H9 (cell line): ENCODE measurements around the gene TDRD3. TPM values are rescaled to one million over a fixed set of nuclear protein-coding genes. Genes with fewer than 3 reads are reported as not detected.
A peak's percentile ranks its signal among the peaks of the same experiment; 100 is the strongest.

Experiments
- DNase-seq: peaks from one replicate; pipeline ENCODE4 v3.0.0-alpha.2; 2017
- H2AFZ ChIP-seq: one replicate; pipeline ENCODE4 v1.6.1; 2013; ENCODE audit warnings: mild to moderate bottlenecking, low read length, control low read depth, moderate library complexity
- H2AK5ac ChIP-seq: 2 replicates; pipeline ENCODE4 v1.6.1; 2013; ENCODE audit warnings: low read length, control low read depth, mixed read lengths; ENCODE audit not compliant: insufficient read length
- H2BK120ac ChIP-seq: one replicate; pipeline ENCODE4 v1.6.1; 2013; ENCODE audit warnings: low read depth, mild to moderate bottlenecking, low read length, control low read depth, inconsistent platforms; ENCODE audit not compliant: poor library complexity, severe bottlenecking
- H2BK12ac ChIP-seq: 2 replicates; pipeline ENCODE4 v1.6.1; 2013; ENCODE audit warnings: low read length, control low read depth, mixed read lengths, low read depth; ENCODE audit not compliant: insufficient read length
- H2BK15ac ChIP-seq: 2 replicates; pipeline ENCODE4 v1.6.1; 2013; ENCODE audit warnings: low read depth, low read length, control low read depth
- H2BK20ac ChIP-seq: one replicate; pipeline ENCODE4 v1.6.1; 2013; ENCODE audit warnings: low read depth, mild to moderate bottlenecking, low read length, control low read depth, inconsistent platforms; ENCODE audit not compliant: poor library complexity, severe bottlenecking
- H2BK5ac ChIP-seq: 2 replicates; pipeline ENCODE4 v1.6.1; 2013; ENCODE audit warnings: low read length, control low read depth, mixed read lengths; ENCODE audit not compliant: insufficient read length
- H3K14ac ChIP-seq: 2 replicates; pipeline ENCODE4 v1.6.1; 2013; ENCODE audit warnings: low read length, control low read depth; ENCODE audit not compliant: insufficient read depth
- H3K18ac ChIP-seq: 2 replicates; pipeline ENCODE4 v1.6.1; 2013; ENCODE audit warnings: low read depth, mild to moderate bottlenecking, mixed read lengths, low read length, control low read depth; ENCODE audit not compliant: insufficient read length
- H3K23ac ChIP-seq: 2 replicates; pipeline ENCODE4 v1.6.1; 2013; ENCODE audit warnings: low read length, control low read depth, mixed read lengths, low read depth; ENCODE audit not compliant: insufficient read length
- H3K23me2 ChIP-seq: 2 replicates; pipeline ENCODE4 v1.6.1; 2013; ENCODE audit warnings: low read depth, mild to moderate bottlenecking, mixed read lengths, low read length, control low read depth; ENCODE audit not compliant: insufficient read length, poor library complexity, severe bottlenecking
- H3K27ac ChIP-seq: 2 replicates; pipeline ENCODE4 v1.5.1; 2013; ENCODE audit warnings: low read length, control low read depth, mixed read lengths, low read depth; ENCODE audit not compliant: insufficient read length
- H3K27me3 ChIP-seq: 2 replicates; pipeline ENCODE4 v1.6.1; 2013; ENCODE audit warnings: low read length, control low read depth, inconsistent platforms; ENCODE audit not compliant: insufficient read depth
- H3K4ac ChIP-seq: 2 replicates; pipeline ENCODE4 v1.6.1; 2013; ENCODE audit warnings: low read depth, mild to moderate bottlenecking, control low read depth, inconsistent platforms, low read length, moderate library complexity
- H3K4me1 ChIP-seq: 2 replicates; pipeline ENCODE4 v1.6.1; 2013; ENCODE audit warnings: low read length, control low read depth, inconsistent platforms; ENCODE audit not compliant: insufficient read depth
- H3K4me2 ChIP-seq: 2 replicates; pipeline ENCODE4 v1.6.1; 2013; ENCODE audit warnings: low read length, control low read depth, mixed read lengths; ENCODE audit not compliant: insufficient read length, insufficient read depth
- H3K56ac ChIP-seq: 2 replicates; pipeline ENCODE4 v1.6.1; 2013; ENCODE audit warnings: low read depth, mild to moderate bottlenecking, mixed read lengths, low read length, control low read depth; ENCODE audit not compliant: insufficient read length
- H3K79me1 ChIP-seq: 2 replicates; pipeline ENCODE4 v1.6.1; 2013; ENCODE audit warnings: low read depth, mild to moderate bottlenecking, moderate library complexity, low read length, control low read depth, inconsistent platforms; ENCODE audit not compliant: insufficient read depth, poor library complexity, severe bottlenecking
- H3K79me2 ChIP-seq: 2 replicates; pipeline ENCODE4 v1.6.1; 2013; ENCODE audit warnings: low read length, control low read depth, inconsistent platforms; ENCODE audit not compliant: insufficient read depth
- H3K9ac ChIP-seq: 2 replicates; pipeline ENCODE4 v1.6.1; 2013; ENCODE audit warnings: low read length, control low read depth, mixed read lengths; ENCODE audit not compliant: insufficient read length; ENCODE audit errors: extremely low read depth
- H3K9me3 ChIP-seq: one replicate; pipeline ENCODE4 v1.6.1; 2013; ENCODE audit warnings: low read depth, low read length, inconsistent platforms; ENCODE audit not compliant: control insufficient read depth
- H3T11ph ChIP-seq: one replicate; pipeline ENCODE4 v1.6.1; 2013; ENCODE audit warnings: mild to moderate bottlenecking, low read length, control low read depth, inconsistent platforms
- H4K20me1 ChIP-seq: one replicate; pipeline ENCODE4 v1.6.1; 2013; ENCODE audit not compliant: control insufficient read depth, insufficient read length, insufficient read depth
- H4K5ac ChIP-seq: 2 replicates; pipeline ENCODE4 v1.6.1; 2013; ENCODE audit warnings: low read depth, mild to moderate bottlenecking, mixed read lengths, low read length, control low read depth; ENCODE audit not compliant: insufficient read length
- H4K8ac ChIP-seq: replicated peaks from 2 replicates; pipeline ENCODE4 v1.6.1; 2013; ENCODE audit warnings: low read length, control low read depth, mixed read lengths, low read depth; ENCODE audit not compliant: insufficient read length
- H4K91ac ChIP-seq: 2 replicates; pipeline ENCODE4 v1.6.1; 2013; ENCODE audit warnings: low read depth, mild to moderate bottlenecking, moderate library complexity, mixed read lengths, low read length, control low read depth; ENCODE audit not compliant: insufficient read length
- H3K27ac Mint-ChIP-seq, 3 experiments: 2 replicates in 2 of 3; 3 replicates in 1 of 3; pipeline ENCODE4 v1.8.0; 2020 to 2021; ENCODE audit warnings: mixed read lengths in 3 of 3, mild to moderate bottlenecking in 1 of 3, moderate library complexity in 1 of 3
- H3K27me3 Mint-ChIP-seq: 2 replicates; pipeline ENCODE4 v1.8.0; 2021; ENCODE audit warnings: low read depth, mild to moderate bottlenecking, moderate library complexity, mixed read lengths
- H3K36me3 Mint-ChIP-seq, 3 experiments: 2 replicates in 2 of 3; 3 replicates in 1 of 3; pipeline ENCODE4 v1.8.0; 2020 to 2021; ENCODE audit warnings: low read depth in 3 of 3, mixed read lengths in 3 of 3; ENCODE audit not compliant: insufficient read depth in 1 of 3
- H3K4me1 Mint-ChIP-seq, 2 experiments: 2 replicates each; pipeline ENCODE4 v1.8.0; 2020; ENCODE audit warnings: mixed read lengths in 2 of 2
- H3K4me3 Mint-ChIP-seq, 2 experiments: 2 replicates in 1 of 2; 3 replicates in 1 of 2; pipeline ENCODE4 v1.8.0; 2020 to 2021; ENCODE audit warnings: mild to moderate bottlenecking in 2 of 2, mixed read lengths in 2 of 2, moderate library complexity in 1 of 2
- H3K9me3 Mint-ChIP-seq, 2 experiments: 2 replicates in 1 of 2; 3 replicates in 1 of 2; pipeline ENCODE4 v1.8.0; 2020; ENCODE audit warnings: mild to moderate bottlenecking in 2 of 2, mixed read lengths in 2 of 2, moderate library complexity in 1 of 2
- CTCF ChIP-seq: fragments of 200-600 bp; sonication (generic); conservative IDR thresholded peaks from 3 replicates; pipeline ENCODE4 v1.8.0; 2021; ENCODE audit warnings: antibody characterized with exemption, mild to moderate bottlenecking
- WGBS: extraction: QIAGEN DNeasy Blood & Tissue Kit; methylation state at CpG from one replicate; pipeline ENCODE4 v1.1.7; 2013; ENCODE audit warnings: missing lambda C conversion rate, low lambda C conversion rate, mixed read lengths; ENCODE audit not compliant: insufficient read length; ENCODE audit errors: extremely low coverage; 5-methylcytosine and 5-hydroxymethylcytosine counted together
- long read RNA-seq: library from polyadenylated mRNA; unstranded; transcript quantifications from one replicate; pipeline ENCODE4 v2.0.0, GENCODE V29; 2020
- total RNA-seq: library from RNA; stranded (reverse); gene quantifications from 2 replicates; pipeline ENCODE4 v1.2.1, GENCODE V29; 2021

The TDRD3 gene
- total RNA-seq, result 16.1 and 16.9 TPM in 2 replicates
- long read RNA-seq, partial matches to known transcripts, result 17 of 41 reads
- long read RNA-seq, other reads (novel, unspliced or antisense), result 21 of 41 reads

GRCh38 chr13:60396783-60397703 is at the start of gene TDRD3:
Gene TDRD3 (plus strand): TSS chr13:60397220. CDS start chr13:60397365, 145 bp downstream.
- no peaks in the 10 kb centered on the region for H3K27me3 Mint-ChIP-seq
- no CpG with 5 or more reads among the region's 84 CpGs for WGBS
- H3K27me3 ChIP-seq, result no peaks in the 10 kb centered on the region
- no peaks in the 10 kb centered on the region for H3K9me3 Mint-ChIP-seq
- no peak within 1 kb of the TSS for H4K5ac ChIP-seq
- H3K4ac ChIP-seq, result no peak within 1 kb of the TSS
- 0 out of 2 replicates have a peak, but pooled peaks cover 4% of the 10 kb centered on the region for H3K4me1 ChIP-seq
- H2BK120ac ChIP-seq, result no peak within 1 kb of the TSS
- no peak within 1 kb of the TSS for H2BK5ac ChIP-seq
- H2AK5ac ChIP-seq, result no peak within 1 kb of the TSS
- DNase-seq, result peak; percentile 87
- H3K79me2 ChIP-seq, result peaks cover 2% of the 10 kb centered on the region; the same call in 1 of the 2 replicates
- no peak within 1 kb of the TSS for H2BK15ac ChIP-seq
- TF ChIP-seq CTCF, result peak; percentile 83
- no peaks in the 10 kb centered on the region for H4K20me1 ChIP-seq
- no peaks in the 10 kb centered on the region for H3K9me3 ChIP-seq
- no peak within 1 kb of the TSS for H2BK12ac ChIP-seq
- H3K23ac ChIP-seq, result no peak within 1 kb of the TSS
- no peak within 1 kb of the TSS for H4K91ac ChIP-seq
- no peak within 1 kb of the TSS for H3K27ac ChIP-seq
- H3K79me1 ChIP-seq, result no peaks in the 10 kb centered on the region
- H2AFZ ChIP-seq, result peak within 1 kb of the TSS; percentile 15
- no peak within 1 kb of the TSS for H2BK20ac ChIP-seq
- peak within 1 kb of the TSS; percentile 90 to 94 for H3K4me3 Mint-ChIP-seq
- H3K9ac ChIP-seq, result peak within 1 kb of the TSS; percentile 92
- H3T11ph ChIP-seq, result no peak within 1 kb of the TSS
- H3K23me2 ChIP-seq, result peaks cover 9% of the 10 kb centered on the region
- H3K27ac Mint-ChIP-seq, result peak within 1 kb of the TSS; percentile 96 to 98 (median 98)
- peak within 1 kb of the TSS; percentile 81 for H3K18ac ChIP-seq
- peak within 1 kb of the TSS; percentile 87 for H3K4me2 ChIP-seq
- no peak within 1 kb of the TSS for H3K56ac ChIP-seq
- peak within 1 kb of the TSS; percentile 91 for H3K14ac ChIP-seq
- no peaks in the 10 kb centered on the region for H3K36me3 Mint-ChIP-seq
- H3K4me1 Mint-ChIP-seq, result peaks cover 39 to 47% of the 10 kb centered on the region in 2 experiments
- no peak within 1 kb of the TSS for H4K8ac ChIP-seq
